ENCODE results near the gene APBA1. TPM values are rescaled to one million over a fixed set of nuclear protein-coding genes. Genes with fewer than 3 reads are reported as not detected.

APBA1 gene
- total and polyA plus RNA-seq, 10 donors = 0.41 to 28.2 (median 13.8) TPM

DNA sequence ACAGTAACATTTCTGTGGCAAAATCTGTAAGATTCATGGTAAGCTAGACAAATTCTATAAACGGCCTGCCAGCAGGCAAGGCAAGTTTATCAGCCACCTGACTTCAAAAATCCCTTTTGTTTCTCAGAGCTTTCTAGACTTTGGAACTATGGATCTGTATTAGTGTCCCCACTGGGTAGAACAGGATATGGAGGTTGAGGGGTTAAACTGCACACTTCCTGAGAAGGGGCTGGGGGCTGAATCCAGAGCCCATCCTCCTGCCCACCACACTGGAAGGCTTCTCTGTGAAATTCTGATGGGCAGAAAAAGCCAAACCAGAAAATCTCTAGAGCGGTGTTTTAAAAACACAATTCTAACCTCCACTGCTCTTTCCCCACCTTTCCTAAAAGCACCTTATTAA is 218.4 kb downstream of the APBA1 start:
- peaks cover 0 to 27% (median 3%) of the 10 kb centered on the region in 6 donors for H3K36me3 ChIP-seq
- DNase-seq = no peak
- H3K27ac ChIP-seq = no peak overlapping the region
- H3K4me1 ChIP-seq = no peaks in the 10 kb centered on the region
- 48 to 72% (median 64%) methylated on average over 2 of the region's 2 CpGs for WGBS, 5 donors
- TF ChIP-seq POLR2AphosphoS5 (IDR thresholded peaks at IDR 0.05) = no peak
- TF ChIP-seq CTCF (IDR thresholded peaks at IDR 0.05 in 8 of 11, conservative IDR thresholded peaks at IDR 0.05 in 3 of 11) = no peak
- TF ChIP-seq POLR2A (IDR thresholded peaks at IDR 0.05) = no peak
- H3K4me3 ChIP-seq = no peak overlapping the region
- no peaks in the 10 kb centered on the region for H3K9me3 ChIP-seq
- no peaks in the 10 kb centered on the region for H3K27me3 ChIP-seq (replicated peaks in 1 of 7)
- intact Hi-C loops (cut with DNase I; ENCODE audit: low total_unique reads) = no loop called here

DNA sequence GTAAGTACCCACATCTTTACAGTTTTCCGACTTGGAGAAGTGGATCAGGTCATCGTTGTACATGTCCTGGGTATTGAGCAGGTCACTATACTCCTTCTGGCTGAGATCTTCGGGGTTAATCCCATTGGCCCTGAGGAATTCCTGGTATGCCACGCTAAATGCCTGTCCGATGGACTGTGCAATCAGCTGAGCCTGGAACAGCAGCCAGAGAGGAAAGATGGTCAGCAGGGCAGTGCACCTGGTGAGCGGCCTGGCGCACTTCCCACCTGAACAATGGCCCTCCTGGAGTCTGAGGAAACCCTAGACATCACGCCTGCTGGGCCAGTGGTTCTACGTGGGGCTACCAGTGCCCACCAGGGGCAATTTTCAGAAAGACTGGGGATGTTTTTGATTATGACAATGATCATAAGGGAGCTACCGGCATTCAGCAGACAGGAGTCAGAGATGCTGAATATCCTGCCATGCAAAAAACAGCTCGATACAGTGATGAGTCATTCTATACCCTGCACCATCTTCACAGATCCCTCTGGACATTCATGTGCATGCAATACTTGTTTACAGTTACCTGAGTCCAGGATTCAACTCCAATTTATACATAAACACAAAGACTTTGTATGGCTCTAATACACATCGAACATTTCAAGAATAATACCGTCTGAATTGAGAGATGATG is 219.9 kb downstream of the APBA1 start:
- Histone ChIP-seq H3K27ac (no peak overlapping the region), H3K4me1 (no peaks in the 10 kb centered on the region), H3K4me3 (no peak overlapping the region), H3K9me3 (no peaks in the 10 kb centered on the region), H3K36me3 (peaks cover 0 to 29% (median 3%) of the 10 kb centered on the region in 6 donors), H3K27me3 (replicated peaks in 1 of 7) (no peaks in the 10 kb centered on the region)
- no peak for DNase-seq
- WGBS, 5 donors = 72 to 91% (median 89%) methylated on average over 11 to 13 of the region's 13 CpGs
- no peak for TF ChIP-seq CTCF (IDR thresholded peaks at IDR 0.05 in 8 of 11, conservative IDR thresholded peaks at IDR 0.05 in 3 of 11)
- TF ChIP-seq POLR2A (IDR thresholded peaks at IDR 0.05) = no peak
- no peak for TF ChIP-seq POLR2AphosphoS5 (IDR thresholded peaks at IDR 0.05)
- intact Hi-C loops (cut with DNase I; ENCODE audit: low total_unique reads) = no loop called here

DNA sequence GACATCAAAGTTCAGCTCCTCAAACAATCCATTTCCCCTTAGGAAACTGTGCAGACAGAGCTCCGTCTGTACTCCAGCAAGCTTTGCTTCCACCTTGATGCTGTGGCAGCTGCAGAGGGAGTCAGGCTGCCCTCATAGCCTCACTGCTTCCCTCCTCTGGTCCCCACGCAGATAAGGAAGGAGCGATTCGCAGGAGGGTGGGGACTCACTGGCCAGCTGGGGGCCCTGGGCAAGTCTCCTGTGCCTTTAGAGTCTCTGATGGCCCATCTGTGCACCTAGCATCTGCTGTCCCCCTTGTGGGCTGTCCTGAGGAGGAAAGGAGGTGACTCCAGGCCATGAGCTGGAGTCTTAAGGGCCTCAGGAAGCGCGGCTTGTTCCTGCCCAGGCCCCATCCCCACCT is 225.7 kb downstream of the APBA1 start:
- TF ChIP-seq CTCF (IDR thresholded peaks at IDR 0.05 in 8 of 11, conservative IDR thresholded peaks at IDR 0.05 in 3 of 11) = no peak
- TF ChIP-seq POLR2AphosphoS5 (IDR thresholded peaks at IDR 0.05) = no peak
- TF ChIP-seq POLR2A (IDR thresholded peaks at IDR 0.05) = no peak
- Histone ChIP-seq H3K27me3 (replicated peaks in 1 of 7) (no peaks in the 10 kb centered on the region), H3K36me3 (peaks cover 0 to 10% (median 0%) of the 10 kb centered on the region in 6 donors), H3K4me1 (no peaks in the 10 kb centered on the region), H3K9me3 (no peaks in the 10 kb centered on the region), H3K27ac (no peak overlapping the region), H3K4me3 (no peak overlapping the region)
- DNase-seq = no peak
- WGBS, 5 donors = 58 to 66% (median 62%) methylated on average over 6 of the region's 6 CpGs
- intact Hi-C loops (cut with DNase I; ENCODE audit: low total_unique reads) = no loop called here

- no peak overlapping the region for H3K4me3 ChIP-seq
- no peak for DNase-seq
- 81 to 90% (median 83%) methylated on average over 5 of the region's 5 CpGs for WGBS, 5 donors
Measured at GRCh38 chr9:69445251-69445650, 226.9 kb downstream of the APBA1 start.

More at GRCh38 chr9:69445251-69445650, 226.9 kb downstream of the APBA1 start:
- TF ChIP-seq CTCF (IDR thresholded peaks at IDR 0.05 in 8 of 11, conservative IDR thresholded peaks at IDR 0.05 in 3 of 11) (no peak), POLR2AphosphoS5 (IDR thresholded peaks at IDR 0.05) (no peak), POLR2A (IDR thresholded peaks at IDR 0.05) (no peak)
- Histone ChIP-seq H3K27ac (no peak overlapping the region), H3K4me1 (no peaks in the 10 kb centered on the region), H3K36me3 (peaks cover 0 to 10% (median 3%) of the 10 kb centered on the region in 6 donors), H3K9me3 (no peaks in the 10 kb centered on the region), H3K27me3 (replicated peaks in 1 of 7) (no peaks in the 10 kb centered on the region)
- intact Hi-C loops (cut with DNase I; ENCODE audit: low total_unique reads) = no loop called here

Data from spleen (tissue), 11 donors.